Measurements from ENCODE around the gene SIM2. TPM values are rescaled to one million over a fixed set of nuclear protein-coding genes. Genes with fewer than 3 reads are reported as not detected.

Gene SIM2
- total and polyA plus RNA-seq, 2 experiments from 2014 or later = 0.16 to 0.49 TPM

- TF ChIP-seq, protein P1, sequence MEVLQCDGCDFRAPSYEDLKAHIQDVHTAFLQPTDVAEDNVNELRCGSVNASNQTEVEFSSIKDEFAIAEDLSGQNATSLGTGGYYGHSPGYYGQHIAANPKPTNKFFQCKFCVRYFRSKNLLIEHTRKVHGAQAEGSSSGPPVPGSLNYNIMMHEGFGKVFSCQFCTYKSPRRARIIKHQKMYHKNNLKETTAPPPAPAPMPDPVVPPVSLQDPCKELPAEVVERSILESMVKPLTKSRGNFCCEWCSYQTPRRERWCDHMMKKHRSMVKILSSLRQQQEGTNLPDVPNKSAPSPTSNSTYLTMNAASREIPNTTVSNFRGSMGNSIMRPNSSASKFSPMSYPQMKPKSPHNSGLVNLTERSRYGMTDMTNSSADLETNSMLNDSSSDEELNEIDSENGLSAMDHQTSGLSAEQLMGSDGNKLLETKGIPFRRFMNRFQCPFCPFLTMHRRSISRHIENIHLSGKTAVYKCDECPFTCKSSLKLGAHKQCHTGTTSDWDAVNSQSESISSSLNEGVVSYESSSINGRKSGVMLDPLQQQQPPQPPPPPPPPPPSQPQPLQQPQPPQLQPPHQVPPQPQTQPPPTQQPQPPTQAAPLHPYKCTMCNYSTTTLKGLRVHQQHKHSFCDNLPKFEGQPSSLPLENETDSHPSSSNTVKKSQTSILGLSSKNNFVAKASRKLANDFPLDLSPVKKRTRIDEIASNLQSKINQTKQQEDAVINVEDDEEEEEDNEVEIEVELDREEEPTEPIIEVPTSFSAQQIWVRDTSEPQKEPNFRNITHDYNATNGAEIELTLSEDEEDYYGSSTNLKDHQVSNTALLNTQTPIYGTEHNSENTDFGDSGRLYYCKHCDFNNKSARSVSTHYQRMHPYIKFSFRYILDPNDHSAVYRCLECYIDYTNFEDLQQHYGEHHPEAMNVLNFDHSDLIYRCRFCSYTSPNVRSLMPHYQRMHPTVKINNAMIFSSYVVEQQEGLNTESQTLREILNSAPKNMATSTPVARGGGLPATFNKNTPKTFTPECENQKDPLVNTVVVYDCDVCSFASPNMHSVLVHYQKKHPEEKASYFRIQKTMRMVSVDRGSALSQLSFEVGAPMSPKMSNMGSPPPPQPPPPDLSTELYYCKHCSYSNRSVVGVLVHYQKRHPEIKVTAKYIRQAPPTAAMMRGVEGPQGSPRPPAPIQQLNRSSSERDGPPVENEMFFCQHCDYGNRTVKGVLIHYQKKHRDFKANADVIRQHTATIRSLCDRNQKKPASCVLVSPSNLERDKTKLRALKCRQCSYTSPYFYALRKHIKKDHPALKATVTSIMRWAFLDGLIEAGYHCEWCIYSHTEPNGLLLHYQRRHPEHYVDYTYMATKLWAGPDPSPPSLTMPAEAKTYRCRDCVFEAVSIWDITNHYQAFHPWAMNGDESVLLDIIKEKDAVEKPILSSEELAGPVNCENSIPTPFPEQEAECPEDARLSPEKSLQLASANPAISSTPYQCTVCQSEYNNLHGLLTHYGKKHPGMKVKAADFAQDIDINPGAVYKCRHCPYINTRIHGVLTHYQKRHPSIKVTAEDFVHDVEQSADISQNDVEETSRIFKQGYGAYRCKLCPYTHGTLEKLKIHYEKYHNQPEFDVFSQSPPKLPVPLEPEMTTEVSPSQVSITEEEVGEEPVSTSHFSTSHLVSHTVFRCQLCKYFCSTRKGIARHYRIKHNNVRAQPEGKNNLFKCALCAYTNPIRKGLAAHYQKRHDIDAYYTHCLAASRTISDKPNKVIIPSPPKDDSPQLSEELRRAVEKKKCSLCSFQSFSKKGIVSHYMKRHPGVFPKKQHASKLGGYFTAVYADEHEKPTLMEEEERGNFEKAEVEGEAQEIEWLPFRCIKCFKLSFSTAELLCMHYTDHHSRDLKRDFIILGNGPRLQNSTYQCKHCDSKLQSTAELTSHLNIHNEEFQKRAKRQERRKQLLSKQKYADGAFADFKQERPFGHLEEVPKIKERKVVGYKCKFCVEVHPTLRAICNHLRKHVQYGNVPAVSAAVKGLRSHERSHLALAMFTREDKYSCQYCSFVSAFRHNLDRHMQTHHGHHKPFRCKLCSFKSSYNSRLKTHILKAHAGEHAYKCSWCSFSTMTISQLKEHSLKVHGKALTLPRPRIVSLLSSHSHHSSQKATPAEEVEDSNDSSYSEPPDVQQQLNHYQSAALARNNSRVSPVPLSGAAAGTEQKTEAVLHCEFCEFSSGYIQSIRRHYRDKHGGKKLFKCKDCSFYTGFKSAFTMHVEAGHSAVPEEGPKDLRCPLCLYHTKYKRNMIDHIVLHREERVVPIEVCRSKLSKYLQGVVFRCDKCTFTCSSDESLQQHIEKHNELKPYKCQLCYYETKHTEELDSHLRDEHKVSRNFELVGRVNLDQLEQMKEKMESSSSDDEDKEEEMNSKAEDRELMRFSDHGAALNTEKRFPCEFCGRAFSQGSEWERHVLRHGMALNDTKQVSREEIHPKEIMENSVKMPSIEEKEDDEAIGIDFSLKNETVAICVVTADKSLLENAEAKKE (CRISPR knock-in tag; IDR thresholded peaks at IDR 0.05) = no peak
- TF ChIP-seq EZH2phosphoT487 (IDR thresholded peaks at IDR 0.05; ENCODE audit: unreplicated experiment) (no peak), ETS1 (IDR thresholded peaks at IDR 0.05) (no peak)
Observed at GRCh38 chr21:36688324-36688723, 10.6 kb upstream of the SIM2 start (continued).

DNA sequence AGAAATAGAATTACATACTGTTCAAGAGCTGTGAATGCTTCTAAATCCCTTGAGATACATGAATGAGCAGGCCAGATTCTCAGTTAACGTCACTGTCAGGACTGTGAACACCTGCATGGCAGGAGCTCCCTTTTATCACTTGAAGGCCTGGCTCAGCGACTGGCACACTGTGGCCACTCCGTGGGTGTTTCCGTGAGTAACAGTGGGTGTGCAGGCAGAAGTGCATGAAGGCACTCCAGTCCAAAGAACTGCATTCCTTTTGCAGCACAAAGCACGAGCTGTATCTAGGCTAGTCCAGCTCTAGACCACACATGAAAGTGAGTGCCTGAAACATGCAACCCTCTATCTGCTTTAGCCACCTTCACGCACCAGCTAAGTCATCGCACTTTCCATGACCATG lies 9.6 kb upstream of the SIM2 start:
- Mint-ChIP-seq H3K4me3 (no peak overlapping the region), H3K27me3 (ENCODE audit: insufficient read depth, low read depth, poor library complexity) (peaks cover 61% of the 10 kb centered on the region), H3K9me3 (0 out of 3 replicates have a peak, but pooled peaks cover 4% of the 10 kb centered on the region), H3K4me1 (peaks cover 20% of the 10 kb centered on the region), H3K36me3 (ENCODE audit: low read depth) (no peaks in the 10 kb centered on the region), H3K27ac (no peak overlapping the region)
- H4K20me1 ChIP-seq (replicated peaks; ENCODE audit: insufficient read depth) = peaks cover 16% of the 10 kb centered on the region; the same call in 1 of the 2 replicates
- no peaks in the 10 kb centered on the region for H3K9me2 ChIP-seq (ENCODE audit: insufficient read depth)
- H3F3A ChIP-seq (replicated peaks; ENCODE audit: low read depth) = no peaks in the 10 kb centered on the region
- DNase-seq (ENCODE audit: low spot score) (no peak), ATAC-seq (no peak)
- no peak overlapping the region for H2AFZ ChIP-seq
- peaks cover 71% of the 10 kb centered on the region for H3K27me3 ChIP-seq (ENCODE audit: insufficient read depth)
- no peak overlapping the region for H3K4me2 ChIP-seq
- H3K4me3 ChIP-seq = no peak overlapping the region
- TF ChIP-seq, protein P2, sequence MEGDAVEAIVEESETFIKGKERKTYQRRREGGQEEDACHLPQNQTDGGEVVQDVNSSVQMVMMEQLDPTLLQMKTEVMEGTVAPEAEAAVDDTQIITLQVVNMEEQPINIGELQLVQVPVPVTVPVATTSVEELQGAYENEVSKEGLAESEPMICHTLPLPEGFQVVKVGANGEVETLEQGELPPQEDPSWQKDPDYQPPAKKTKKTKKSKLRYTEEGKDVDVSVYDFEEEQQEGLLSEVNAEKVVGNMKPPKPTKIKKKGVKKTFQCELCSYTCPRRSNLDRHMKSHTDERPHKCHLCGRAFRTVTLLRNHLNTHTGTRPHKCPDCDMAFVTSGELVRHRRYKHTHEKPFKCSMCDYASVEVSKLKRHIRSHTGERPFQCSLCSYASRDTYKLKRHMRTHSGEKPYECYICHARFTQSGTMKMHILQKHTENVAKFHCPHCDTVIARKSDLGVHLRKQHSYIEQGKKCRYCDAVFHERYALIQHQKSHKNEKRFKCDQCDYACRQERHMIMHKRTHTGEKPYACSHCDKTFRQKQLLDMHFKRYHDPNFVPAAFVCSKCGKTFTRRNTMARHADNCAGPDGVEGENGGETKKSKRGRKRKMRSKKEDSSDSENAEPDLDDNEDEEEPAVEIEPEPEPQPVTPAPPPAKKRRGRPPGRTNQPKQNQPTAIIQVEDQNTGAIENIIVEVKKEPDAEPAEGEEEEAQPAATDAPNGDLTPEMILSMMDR (conservative IDR thresholded peaks at IDR 0.05; ENCODE audit: low read depth in 2 of 2) = no peak
- TF ChIP-seq EZH2 (IDR thresholded peaks at IDR 0.05; ENCODE audit: low read depth, unreplicated experiment) (no peak), JUNB (IDR thresholded peaks at IDR 0.05; ENCODE audit: unreplicated experiment) (no peak)
- H3K36me3 ChIP-seq (ENCODE audit: insufficient read depth) = no peaks in the 10 kb centered on the region
- H3K27ac ChIP-seq (ENCODE audit: low read depth) = no peak overlapping the region
- peaks cover 30% of the 10 kb centered on the region for H3K4me1 ChIP-seq (ENCODE audit: insufficient read depth)
- no peaks in the 10 kb centered on the region for H3K79me2 ChIP-seq (replicated peaks; ENCODE audit: insufficient read depth)
